HG03060 (cell line): ENCODE data around the gene ZNF470.

Experiments used
- ATAC-seq: cut with Tn5 transposase; IDR thresholded peaks from one replicate; pipeline ENCODE4 v1.9.1; 2021; ENCODE audit warnings: low read depth, moderate number of reproducible peaks; ENCODE audit not compliant: unreplicated experiment

Gene ZNF470

GRCh38 chr19:56567274-56568120, at the start of gene ZNF470:
ZNF470 (plus strand) TSS chr19:56567468; CDS start chr19:56570312, 2,844 bp downstream.
- ATAC-seq = peak; percentile 89

- ATAC-seq = no peak
Measured at GRCh38 chr19:56525214-56525860, 41.9 kb upstream of the ZNF470 start.

GRCh38 chr19:56537442-56537841, 29.8 kb upstream of the ZNF470 start:
- no peak for ATAC-seq

GRCh38 chr19:56538254-56538760, 29.0 kb upstream of the ZNF470 start:
- peak; percentile 70 for ATAC-seq

GRCh38 chr19:56538761-56539263, 28.5 kb upstream of the ZNF470 start, which contains the start of gene ZFP28:
ZFP28 (plus strand) TSS chr19:56538948; CDS start chr19:56539019, 71 bp downstream.
- ATAC-seq = no peak

GRCh38 chr19:56543776-56544175, 23.5 kb upstream of the ZNF470 start:
- ATAC-seq = no peak

- no peak for ATAC-seq
Measured at GRCh38 chr19:56547535-56547934, 19.7 kb upstream of the ZNF470 start.

- ATAC-seq = no peak
Measured at GRCh38 chr19:56554272-56554869, 12.9 kb upstream of the ZNF470 start.

- no peak for ATAC-seq
Measured at GRCh38 chr19:56562766-56563165, 4.5 kb upstream of the ZNF470 start.

GRCh38 chr19:56566904-56567273, 379 bp upstream of the ZNF470 start:
- ATAC-seq = no peak

GRCh38 chr19:56572589-56572988, 5.3 kb downstream of the ZNF470 start:
- ATAC-seq = no peak

GRCh38 chr19:56573914-56574313, 6.6 kb downstream of the ZNF470 start:
- ATAC-seq = no peak

GRCh38 chr19:56577719-56578602, 10.7 kb downstream of the ZNF470 start:
- ATAC-seq = no peak

GRCh38 chr19:56594446-56594782, 27.1 kb downstream of the ZNF470 start:
- no peak for ATAC-seq

GRCh38 chr19:56594783-56595547, 27.7 kb downstream of the ZNF470 start, which contains the start of gene ZNF71:
ZNF71 (plus strand) TSS chr19:56595302; CDS start chr19:56601559, 6,257 bp downstream.
- ATAC-seq = no peak

GRCh38 chr19:56595548-56595899, 28.3 kb downstream of the ZNF470 start:
- ATAC-seq = no peak

- no peak for ATAC-seq
Measured at GRCh38 chr19:56596676-56597075, 29.4 kb downstream of the ZNF470 start.

- ATAC-seq = no peak
Measured at GRCh38 chr19:56597696-56598095, 30.4 kb downstream of the ZNF470 start.

- ATAC-seq = no peak
Measured at GRCh38 chr19:56601375-56601774, 34.1 kb downstream of the ZNF470 start.
